Measurements from ENCODE around the gene MT1M.
A peak's percentile ranks its signal among the peaks of the same experiment; 100 is the strongest.

The MT1M gene

GRCh38 chr16:56679078-56679730 is 46.7 kb downstream of the MT1M start:
- no peak for DNase-seq

GRCh38 chr16:56679818-56680217 is 47.4 kb downstream of the MT1M start:
- no peak for DNase-seq

DNA sequence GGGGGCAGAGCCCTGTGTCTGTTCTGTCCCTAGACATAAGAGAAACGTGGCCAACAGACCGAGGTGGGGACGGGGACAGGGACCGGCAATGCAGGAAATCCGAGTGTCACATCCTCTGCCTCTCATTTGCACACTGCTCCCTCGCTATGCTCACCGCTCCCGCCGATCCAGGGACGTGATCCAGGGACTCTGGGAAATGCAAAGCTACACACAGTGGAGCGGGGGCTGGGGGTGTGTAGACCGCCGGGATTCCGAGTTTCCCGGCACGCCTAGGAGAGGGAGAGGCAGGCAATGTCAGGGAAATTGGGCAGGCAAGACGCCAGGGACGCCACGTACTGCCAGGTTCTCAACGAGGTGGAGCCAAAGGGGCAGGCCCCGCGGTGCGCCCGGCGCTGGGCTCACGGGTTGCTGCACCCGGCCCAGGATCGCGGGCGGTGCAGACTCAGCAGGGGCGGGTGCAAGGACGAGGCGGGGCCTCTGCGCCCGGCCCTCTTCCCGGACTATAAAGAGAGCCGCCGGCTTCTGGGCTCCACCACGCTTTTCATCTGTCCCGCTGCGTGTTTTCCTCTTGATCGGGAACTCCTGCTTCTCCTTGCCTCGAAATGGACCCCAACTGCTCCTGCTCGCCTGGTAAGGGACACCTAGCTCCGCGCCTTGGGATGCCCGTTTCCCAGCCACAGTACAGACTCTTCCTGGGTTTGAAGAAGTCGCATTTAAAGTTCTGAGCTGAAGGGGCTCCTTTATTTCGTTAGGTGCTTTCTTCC is 49.7 kb downstream of the MT1M start, which contains the start of gene MT1X:
TSS of gene MT1X (plus strand) at position 532 of the 764 bp plus-strand sequence. CDS start at position 603, 71 bp downstream.
- peak; percentile 90 for DNase-seq

DNA sequence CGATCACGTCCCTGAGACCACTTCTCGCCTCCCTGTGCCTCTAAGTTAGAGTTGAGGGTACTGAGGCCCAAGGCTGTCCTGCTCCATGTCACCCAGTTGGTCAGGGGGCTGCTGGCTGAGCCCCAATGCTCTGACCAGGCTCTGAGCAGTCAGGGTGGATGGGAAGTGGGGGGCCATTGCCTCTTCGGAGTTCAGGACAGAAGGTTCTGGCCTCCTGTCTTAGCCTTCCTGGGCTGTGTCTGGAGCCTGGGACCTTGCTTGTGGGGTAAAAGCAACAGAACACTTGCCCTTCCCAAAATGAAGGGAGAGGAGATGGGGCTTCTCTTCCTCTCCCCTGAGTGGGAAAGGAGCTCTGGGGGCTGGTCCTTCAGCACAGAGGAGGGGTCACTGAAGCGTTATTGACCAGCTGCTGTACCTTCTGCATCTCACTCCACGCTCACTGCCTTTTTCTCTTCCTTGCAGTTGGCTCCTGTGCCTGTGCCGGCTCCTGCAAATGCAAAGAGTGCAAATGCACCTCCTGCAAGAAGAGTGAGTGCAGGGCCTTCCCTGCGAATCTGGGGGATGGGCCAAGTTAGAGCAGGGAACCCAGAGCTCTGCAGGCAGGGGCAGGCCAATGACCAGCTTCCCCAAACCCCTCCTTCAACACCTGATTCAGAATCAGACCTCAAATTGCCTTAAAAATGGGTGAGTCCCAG is 50.4 kb downstream of the MT1M start:
- no peak for DNase-seq

Data from CD4-positive, alpha-beta T cell treated with Interleukin-10 for 1 hour (primary cell).